Cardiac fibroblast (primary cell): Measurements from ENCODE around the gene OTOS.

Experiments used
- DNase-seq, 2 donors: peaks; one replicate each; pipeline versions ENCODE4 v3.0.0 to v3.0.0-alpha.2; 2010; ENCODE audit warnings: low read depth in 2 of 2
- H3K4me3 ChIP-seq, 2 donors: replicated peaks in 1 of 2; 1 replicate in 1 of 2; 2 replicates in 1 of 2; pipeline ENCODE4 v1.5.1; 2011; ENCODE audit warnings: low read depth in 2 of 2, low read length in 2 of 2, mild to moderate bottlenecking in 2 of 2, moderate library complexity in 1 of 2
- CTCF ChIP-seq: IDR thresholded peaks from one replicate; pipeline ENCODE4 v1.5.1; 2011; ENCODE audit warnings: low read depth, mild to moderate bottlenecking, low read length, inconsistent platforms

OTOS gene

GRCh38 chr2:240168041-240168440, 27.6 kb upstream of the OTOS start:
- DNase-seq, result no peak
- no peak overlapping the region for H3K4me3 ChIP-seq
- TF ChIP-seq CTCF, result no peak

GRCh38 chr2:240167588-240167880, 27.1 kb upstream of the OTOS start:
- H3K4me3 ChIP-seq, result no peak overlapping the region
- no peak for DNase-seq
- no peak for TF ChIP-seq CTCF

GRCh38 chr2:240166761-240167587, 26.5 kb upstream of the OTOS start:
- H3K4me3 ChIP-seq, result no peak overlapping the region
- no peak for DNase-seq
- TF ChIP-seq CTCF, result no peak

- TF ChIP-seq CTCF, result no peak
- DNase-seq, result no peak
- no peak overlapping the region for H3K4me3 ChIP-seq
Observed at GRCh38 chr2:240166191-240166590, 25.7 kb upstream of the OTOS start.

- no peak for DNase-seq
Observed at GRCh38 chr2:240165661-240166060, 25.2 kb upstream of the OTOS start.

GRCh38 chr2:240165034-240165433, 24.6 kb upstream of the OTOS start:
- TF ChIP-seq CTCF, result no peak
- DNase-seq, result no peak
- no peak overlapping the region for H3K4me3 ChIP-seq

More at GRCh38 chr2:240165661-240166060, 25.2 kb upstream of the OTOS start:
- no peak for TF ChIP-seq CTCF
- no peak overlapping the region for H3K4me3 ChIP-seq

- DNase-seq, result no peak
- no peak for TF ChIP-seq CTCF
- H3K4me3 ChIP-seq, result no peak overlapping the region
Observed at GRCh38 chr2:240164586-240164985, 24.1 kb upstream of the OTOS start.
